IMR-90 (cell line): ENCODE data around the gene ZSCAN23.
"Not testable (repeated sequence)": the region's sequence is repeated elsewhere in the genome, so short reads cannot be mapped to it uniquely, and the experiment has no call there.

ENCODE experiments used
- CEBPB ChIP-seq: IDR thresholded peaks from 2 replicates; pipeline ENCODE4 v1.6.1; 2012; ENCODE audit warnings: low read depth, low read length, improper control_type of control experiment
- CHD1 ChIP-seq: IDR thresholded peaks from 2 replicates; pipeline ENCODE4 v1.6.1; 2012; ENCODE audit warnings: low read depth, low read length, improper control_type of control experiment
- CTCF ChIP-seq: conservative IDR thresholded peaks from 2 replicates; pipeline ENCODE4 v1.5.1; 2012; ENCODE audit warnings: mild to moderate bottlenecking, low read depth, low read length, improper control_type of control experiment
- ELK1 ChIP-seq: fragments of 150-350 bp; IDR thresholded peaks from 2 replicates; pipeline ENCODE4 v1.6.1; 2016; ENCODE audit warnings: low read depth, mild to moderate bottlenecking, low read length, moderate library complexity, borderline replicate concordance
- FOS ChIP-seq: fragments of 150-350 bp; IDR thresholded peaks from 2 replicates; pipeline ENCODE4 v1.6.1; 2016; ENCODE audit warnings: low read depth, low read length
- MAFK ChIP-seq: IDR thresholded peaks from 2 replicates; pipeline ENCODE4 v1.6.1; 2012; ENCODE audit warnings: low read depth, low read length, improper control_type of control experiment
- MXI1 ChIP-seq: IDR thresholded peaks from 2 replicates; pipeline ENCODE4 v1.6.1; 2012; ENCODE audit warnings: low read depth, mild to moderate bottlenecking, low read length, moderate library complexity, borderline replicate concordance
- POLR2A ChIP-seq: IDR thresholded peaks from 2 replicates; pipeline ENCODE4 v1.6.1; 2012; ENCODE audit warnings: mild to moderate bottlenecking, low read depth, low read length
- RAD21 ChIP-seq: IDR thresholded peaks from 2 replicates; pipeline ENCODE4 v1.6.1; 2012; ENCODE audit warnings: low read length, improper control_type of control experiment
- RCOR1 ChIP-seq: IDR thresholded peaks from 2 replicates; pipeline ENCODE4 v1.6.1; 2012; ENCODE audit warnings: mild to moderate bottlenecking, low read length, improper control_type of control experiment; ENCODE audit not compliant: insufficient replicate concordance
- RFX5 ChIP-seq: IDR thresholded peaks from 2 replicates; pipeline ENCODE4 v1.8.0; 2012; ENCODE audit warnings: low read depth, mild to moderate bottlenecking, low read length, moderate library complexity
- USF2 ChIP-seq: fragments of 150-350 bp; IDR thresholded peaks from 2 replicates; pipeline ENCODE4 v1.6.1; 2017; ENCODE audit warnings: mild to moderate bottlenecking, antibody characterized with exemption, low read length, low read depth

DNA sequence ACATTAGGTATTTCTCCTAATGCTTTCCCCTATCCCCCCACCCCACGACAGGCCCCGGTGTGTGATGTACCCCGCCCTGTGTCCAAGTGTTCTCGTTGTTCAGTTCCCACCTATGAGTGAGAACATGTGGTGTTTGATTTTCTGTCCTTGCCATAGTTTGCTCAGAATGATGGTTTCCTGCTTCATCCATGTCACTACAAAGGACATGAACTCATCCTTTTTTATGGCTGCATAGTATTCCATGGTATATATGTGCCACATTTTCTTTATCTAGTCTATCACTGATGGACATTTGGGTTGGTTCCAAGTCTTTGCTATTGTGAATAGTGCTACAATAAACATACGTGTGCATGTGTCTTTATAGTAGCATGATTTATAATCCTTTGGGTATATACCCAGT, 39.4 kb downstream of the ZSCAN23 start:
- not testable (repeated sequence) for TF ChIP-seq CTCF, CHD1, POLR2A, CEBPB, MAFK, MXI1, USF2, ELK1, FOS, RFX5, RCOR1, RAD21
